Measurements from ENCODE around the gene GJA3.

DNA sequence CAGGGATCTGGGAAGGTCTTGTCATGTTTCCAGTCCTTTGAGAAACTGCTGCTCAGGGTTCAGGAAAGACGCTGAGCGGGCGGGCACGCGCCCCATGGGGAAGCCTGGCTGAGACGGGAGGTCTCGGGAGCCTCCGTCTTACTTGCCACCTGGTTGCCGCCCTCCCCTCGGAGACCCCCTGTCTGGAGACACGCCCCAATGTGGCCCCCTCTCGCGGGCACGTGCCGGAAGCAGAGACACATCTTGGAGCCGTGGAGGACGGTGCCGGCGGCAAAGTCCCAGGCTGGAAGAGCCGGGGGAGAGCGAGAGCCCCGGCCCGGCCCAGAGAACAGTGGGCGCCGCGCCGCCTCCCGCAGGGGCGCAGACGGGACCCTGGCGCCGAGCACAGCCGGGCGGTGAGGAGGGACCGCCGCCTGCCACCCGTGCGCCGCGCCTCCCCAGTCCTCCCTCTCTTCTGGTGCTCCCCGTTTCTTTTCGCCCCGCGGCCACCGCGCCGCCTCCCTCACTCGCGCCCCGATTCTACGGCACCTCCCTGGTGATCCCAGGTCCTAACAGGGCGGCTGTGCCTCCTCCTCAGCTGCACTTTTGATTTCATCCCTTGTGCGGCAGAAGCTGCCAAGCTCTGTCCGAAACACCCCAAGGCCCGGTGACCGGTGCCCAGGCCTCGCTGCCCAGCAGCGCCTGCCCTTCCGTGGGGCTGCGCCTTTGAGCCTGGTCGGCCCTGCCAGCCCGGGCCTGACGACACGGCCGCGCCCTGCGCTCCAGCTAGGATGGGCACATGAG lies 16.4 kb upstream of the GJA3 start:
- TF ChIP-seq, protein P1, sequence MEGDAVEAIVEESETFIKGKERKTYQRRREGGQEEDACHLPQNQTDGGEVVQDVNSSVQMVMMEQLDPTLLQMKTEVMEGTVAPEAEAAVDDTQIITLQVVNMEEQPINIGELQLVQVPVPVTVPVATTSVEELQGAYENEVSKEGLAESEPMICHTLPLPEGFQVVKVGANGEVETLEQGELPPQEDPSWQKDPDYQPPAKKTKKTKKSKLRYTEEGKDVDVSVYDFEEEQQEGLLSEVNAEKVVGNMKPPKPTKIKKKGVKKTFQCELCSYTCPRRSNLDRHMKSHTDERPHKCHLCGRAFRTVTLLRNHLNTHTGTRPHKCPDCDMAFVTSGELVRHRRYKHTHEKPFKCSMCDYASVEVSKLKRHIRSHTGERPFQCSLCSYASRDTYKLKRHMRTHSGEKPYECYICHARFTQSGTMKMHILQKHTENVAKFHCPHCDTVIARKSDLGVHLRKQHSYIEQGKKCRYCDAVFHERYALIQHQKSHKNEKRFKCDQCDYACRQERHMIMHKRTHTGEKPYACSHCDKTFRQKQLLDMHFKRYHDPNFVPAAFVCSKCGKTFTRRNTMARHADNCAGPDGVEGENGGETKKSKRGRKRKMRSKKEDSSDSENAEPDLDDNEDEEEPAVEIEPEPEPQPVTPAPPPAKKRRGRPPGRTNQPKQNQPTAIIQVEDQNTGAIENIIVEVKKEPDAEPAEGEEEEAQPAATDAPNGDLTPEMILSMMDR (IDR thresholded peaks at IDR 0.05), result no peak
- TF ChIP-seq ZFX (IDR thresholded peaks at IDR 0.05; ENCODE audit: borderline replicate concordance), result no peak
